ENCODE measurements around the gene ABCA7. TPM values are rescaled to one million over a fixed set of nuclear protein-coding genes. Genes with fewer than 3 reads are reported as not detected.

ABCA7 gene
- total and polyA plus RNA-seq, 2 of the 8 experiments (the other 6 are each of a cell fraction or from before 2014, with no cell fraction given): 10.4 to 25.6 TPM

- TF ChIP-seq SP4 (IDR thresholded peaks at IDR 0.05; ENCODE audit: low read length) (no peak), GABPA (IDR thresholded peaks at IDR 0.05; ENCODE audit: borderline replicate concordance, insufficient read depth, low read length) (no peak), SP1 (IDR thresholded peaks at IDR 0.05; ENCODE audit: low read depth, low read length) (no peak), CEBPB (IDR thresholded peaks at IDR 0.05; ENCODE audit: low read depth, low read length) (no peak), CBX5 (IDR thresholded peaks at IDR 0.05; ENCODE audit: low read depth, low read length) (no peak), CBX8 (IDR thresholded peaks at IDR 0.05; ENCODE audit: borderline replicate concordance, low read depth, low read length) (no peak), SAP30 (IDR thresholded peaks at IDR 0.05; ENCODE audit: insufficient read depth, insufficient replicate concordance, low read length) (no peak), SIRT6 (IDR thresholded peaks at IDR 0.05; ENCODE audit: low read length) (no peak)
Observed at GRCh38 chr19:990119-990571, 49.8 kb upstream of the ABCA7 start (continued).
